Astrocyte of the spinal cord (primary cell): ENCODE results near the gene SLC9A5.

Source experiments
- DNase-seq: peaks from one replicate; pipeline ENCODE4 v3.0.0; 2011; ENCODE audit warnings: low read depth, low spot score
- H3K4me3 ChIP-seq: 2 replicates; pipeline ENCODE4 v1.5.1; 2011; ENCODE audit warnings: low read depth, mild to moderate bottlenecking, low read length, moderate library complexity
- in situ Hi-C: cut with HindIII; loops from 2 replicates; pipeline ENCODE4 v1.10.0; 2017; ENCODE audit warnings: low sequenced_read_pairs
- TF ChIP-seq, protein P1 (sequence below): IDR thresholded peaks from 2 replicates; pipeline ENCODE4 v1.5.1; 2012; ENCODE audit warnings: low read depth, mild to moderate bottlenecking, low read length, inconsistent platforms

SLC9A5 gene

DNA sequence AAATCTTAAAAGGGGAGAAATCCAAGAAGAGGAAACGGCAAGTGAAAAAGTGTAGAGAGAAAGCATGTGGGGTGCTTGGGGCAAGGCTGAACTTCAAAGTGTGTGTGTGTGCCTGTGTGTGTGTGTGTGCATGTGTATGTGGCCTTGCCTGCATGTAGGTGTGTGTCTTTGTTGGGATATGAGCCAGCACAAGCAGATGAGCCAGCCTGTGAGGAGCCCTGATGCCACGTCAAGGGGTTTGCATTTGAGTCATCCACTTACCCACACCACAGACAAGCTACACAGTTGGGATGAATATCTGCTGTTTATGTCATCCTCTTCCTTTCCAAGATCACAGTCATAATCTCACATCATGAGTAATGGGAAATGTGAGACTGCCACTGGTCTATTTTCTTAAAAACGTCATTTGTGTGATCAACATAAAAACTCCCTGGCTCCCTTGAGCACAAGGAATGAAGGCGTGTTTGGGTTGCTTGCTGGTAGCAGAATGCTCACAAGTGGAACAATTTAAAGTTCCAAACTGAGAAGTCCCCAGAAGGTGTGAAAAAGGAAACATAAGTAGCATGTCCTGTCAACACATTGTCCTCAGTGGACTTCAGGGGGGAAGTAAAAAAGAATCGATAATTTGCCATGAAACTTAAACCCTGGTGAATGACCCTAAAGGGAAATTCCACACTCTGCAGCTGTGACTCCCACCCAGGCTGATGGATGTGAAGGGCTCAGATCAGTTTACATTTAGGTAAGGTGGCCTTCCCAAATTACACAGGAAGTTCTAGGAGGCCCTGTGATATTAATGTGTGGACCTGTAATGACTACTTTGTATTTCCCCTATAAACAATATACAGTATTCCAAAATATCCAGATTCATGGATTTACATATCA is 63.1 kb downstream of the SLC9A5 start:
- TF ChIP-seq, protein P1, sequence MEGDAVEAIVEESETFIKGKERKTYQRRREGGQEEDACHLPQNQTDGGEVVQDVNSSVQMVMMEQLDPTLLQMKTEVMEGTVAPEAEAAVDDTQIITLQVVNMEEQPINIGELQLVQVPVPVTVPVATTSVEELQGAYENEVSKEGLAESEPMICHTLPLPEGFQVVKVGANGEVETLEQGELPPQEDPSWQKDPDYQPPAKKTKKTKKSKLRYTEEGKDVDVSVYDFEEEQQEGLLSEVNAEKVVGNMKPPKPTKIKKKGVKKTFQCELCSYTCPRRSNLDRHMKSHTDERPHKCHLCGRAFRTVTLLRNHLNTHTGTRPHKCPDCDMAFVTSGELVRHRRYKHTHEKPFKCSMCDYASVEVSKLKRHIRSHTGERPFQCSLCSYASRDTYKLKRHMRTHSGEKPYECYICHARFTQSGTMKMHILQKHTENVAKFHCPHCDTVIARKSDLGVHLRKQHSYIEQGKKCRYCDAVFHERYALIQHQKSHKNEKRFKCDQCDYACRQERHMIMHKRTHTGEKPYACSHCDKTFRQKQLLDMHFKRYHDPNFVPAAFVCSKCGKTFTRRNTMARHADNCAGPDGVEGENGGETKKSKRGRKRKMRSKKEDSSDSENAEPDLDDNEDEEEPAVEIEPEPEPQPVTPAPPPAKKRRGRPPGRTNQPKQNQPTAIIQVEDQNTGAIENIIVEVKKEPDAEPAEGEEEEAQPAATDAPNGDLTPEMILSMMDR, result no peak
- in situ Hi-C loops, result no loop called here
- peak; percentile 99 for DNase-seq
- no peak overlapping the region for H3K4me3 ChIP-seq

DNA sequence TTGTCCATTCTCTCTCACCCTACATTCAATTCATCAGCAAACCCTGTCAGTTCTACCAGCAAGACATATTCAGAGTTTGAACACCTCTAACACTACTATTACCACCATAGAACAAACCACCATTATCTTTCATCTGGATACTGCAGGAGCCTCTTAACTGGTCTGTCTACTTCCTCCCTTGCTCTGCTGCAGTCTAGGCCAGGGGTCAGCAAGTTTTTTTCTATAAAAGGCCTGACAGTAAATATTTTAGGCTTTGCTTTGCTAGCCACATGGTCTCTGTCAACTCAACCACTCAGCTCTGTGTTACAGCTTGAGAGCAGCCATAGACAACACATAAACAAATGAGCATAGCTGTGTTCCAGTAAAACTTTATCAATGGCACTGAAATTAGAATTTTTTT is 63.9 kb downstream of the SLC9A5 start:
- no peak for DNase-seq
- H3K4me3 ChIP-seq, result no peak overlapping the region
- in situ Hi-C loops, result no loop called here
- TF ChIP-seq, protein P1, result no peak

DNA sequence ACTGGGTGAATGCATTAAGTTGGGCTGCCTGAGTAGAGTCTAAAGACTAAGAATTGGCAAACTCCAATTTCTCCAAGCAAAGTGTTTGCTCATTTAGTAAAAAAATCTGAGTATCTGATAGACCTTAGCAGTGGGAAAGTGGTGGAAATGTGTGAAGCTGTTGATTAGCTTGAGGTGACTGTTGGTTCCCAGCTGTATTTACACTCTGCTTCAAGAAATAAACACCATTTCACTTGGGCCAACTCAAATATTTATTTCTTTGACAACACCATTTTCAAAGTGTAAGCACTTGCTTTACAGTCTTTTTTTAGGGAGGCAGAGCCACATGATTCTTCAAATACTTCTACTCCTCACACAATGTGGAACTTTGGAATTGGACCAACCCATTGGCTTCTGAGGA is 69.1 kb downstream of the SLC9A5 start:
- DNase-seq, result no peak
- no peak overlapping the region for H3K4me3 ChIP-seq
- in situ Hi-C loops, result no loop called here
- TF ChIP-seq, protein P1, result no peak
